OCI-LY3 (cell line): Measurements from ENCODE around the gene OSER1.

Experiments used
- CTCF ChIP-seq: fragments of 200-600, 300-600 bp; sonication (generic); IDR thresholded peaks from 2 replicates; pipeline ENCODE4 v1.5.1; 2014; ENCODE audit warnings: antibody characterized with exemption, low read length, low read depth
- EZH2phosphoT487 ChIP-seq: fragments of 200-600 bp; shearing (Covaris generic); IDR thresholded peaks from 2 replicates; pipeline ENCODE4 v1.6.1; 2018; ENCODE audit warnings: antibody characterized with exemption, mixed run types, low read depth

GRCh38 chr20:44254073-44254472 lies 43.5 kb upstream of the OSER1 start:
- TF ChIP-seq CTCF (no peak), EZH2phosphoT487 (no peak)
